Measurements from ENCODE around the gene OSBPL3.

OSBPL3 gene

GRCh38 chr7:24978843-24979469 lies 1.0 kb downstream of the OSBPL3 start:
- DNase-seq, result no peak

- DNase-seq, result no peak
Measured at GRCh38 chr7:24975644-24976260, 4.2 kb downstream of the OSBPL3 start.

- no peak for DNase-seq
Measured at GRCh38 chr7:24975172-24975571, 4.8 kb downstream of the OSBPL3 start.

GRCh38 chr7:24974026-24974832 lies 5.7 kb downstream of the OSBPL3 start:
- no peak for DNase-seq

- no peak for DNase-seq
Measured at GRCh38 chr7:24972991-24973390, 7.0 kb downstream of the OSBPL3 start.

GRCh38 chr7:24972166-24972477 lies 7.9 kb downstream of the OSBPL3 start:
- DNase-seq, result no peak

- DNase-seq, result peak; percentile 22
Measured at GRCh38 chr7:24971333-24972165, 8.4 kb downstream of the OSBPL3 start.

- no peak for DNase-seq
Measured at GRCh38 chr7:24970676-24971075, 9.3 kb downstream of the OSBPL3 start.

GRCh38 chr7:24968165-24968564 lies 11.8 kb downstream of the OSBPL3 start:
- DNase-seq, result peak; percentile 16

GRCh38 chr7:24967696-24968095 lies 12.3 kb downstream of the OSBPL3 start:
- DNase-seq, result no peak

- DNase-seq, result no peak
Measured at GRCh38 chr7:24966802-24967201, 13.2 kb downstream of the OSBPL3 start.

GRCh38 chr7:24965831-24966708 lies 13.9 kb downstream of the OSBPL3 start:
- DNase-seq, result peak; percentile 43

- no peak for DNase-seq
Measured at GRCh38 chr7:24964191-24964590, 15.8 kb downstream of the OSBPL3 start.

GRCh38 chr7:24963218-24963617 lies 16.8 kb downstream of the OSBPL3 start:
- peak; percentile 92 for DNase-seq

GRCh38 chr7:24962418-24962962 lies 17.5 kb downstream of the OSBPL3 start:
- DNase-seq, result no peak

GRCh38 chr7:24959735-24960485 lies 20.1 kb downstream of the OSBPL3 start:
- DNase-seq, result no peak

GRCh38 chr7:24958399-24958798 lies 21.6 kb downstream of the OSBPL3 start:
- no peak for DNase-seq

GRCh38 chr7:24956021-24956420 lies 24.0 kb downstream of the OSBPL3 start:
- DNase-seq, result no peak

- no peak for DNase-seq
Measured at GRCh38 chr7:24955313-24955712, 24.7 kb downstream of the OSBPL3 start.

GRCh38 chr7:24952464-24952863 lies 27.5 kb downstream of the OSBPL3 start:
- no peak for DNase-seq

- DNase-seq, result peak; percentile 33
Measured at GRCh38 chr7:24951441-24951980, 28.5 kb downstream of the OSBPL3 start.

All from suppressor macrophage treated with lipopolysaccharide for 4 hours (primary cell).